NOMO-1 treated with dmso at 0.1 percent for 144 hours (cell line): ENCODE measurements around the gene BRPF3.

Experiments used
- DNase-seq: peaks from one replicate; lab custom pipeline; 2025; ENCODE audit not compliant: unreplicated experiment; lab: John Stamatoyannopoulos, UW

BRPF3 gene

DNA sequence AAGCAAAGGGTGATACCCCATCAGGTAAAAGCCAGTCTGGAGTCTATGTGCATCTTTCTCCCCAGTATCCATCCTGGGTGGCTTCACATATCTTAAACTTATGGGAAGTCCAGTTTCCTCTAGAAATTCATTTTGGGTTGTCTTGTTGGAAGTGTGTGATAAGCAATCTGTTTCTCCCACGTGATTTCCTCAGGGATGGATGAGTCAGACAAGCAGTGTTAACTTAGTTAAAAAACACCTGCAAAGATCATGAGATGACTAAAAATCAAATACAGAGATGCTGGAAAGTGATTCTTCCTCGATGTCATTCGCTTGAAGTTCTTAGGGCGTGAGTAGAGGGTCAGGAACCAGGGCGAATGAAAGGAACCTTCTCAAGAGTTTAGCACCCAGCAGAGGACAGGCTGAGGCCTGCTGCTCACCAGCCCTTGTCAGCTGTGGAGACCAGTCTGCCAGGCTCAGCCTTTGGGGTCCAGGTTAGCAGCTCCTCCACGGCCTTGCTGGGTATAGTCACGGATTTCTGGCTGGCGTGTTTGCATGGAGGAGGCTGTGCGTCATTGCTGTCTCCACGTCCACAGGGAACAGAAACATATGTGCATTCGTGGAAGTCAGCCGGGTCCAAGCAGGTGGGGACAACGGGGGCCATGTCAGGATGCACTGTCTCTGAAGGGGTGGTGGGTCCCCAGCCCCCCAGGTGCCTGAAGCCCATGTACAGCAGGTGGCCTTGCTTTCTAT is 70.5 kb downstream of the BRPF3 start:
- no peak for DNase-seq

GRCh38 chr6:36267731-36268477 is 71.4 kb downstream of the BRPF3 start:
- no peak for DNase-seq

GRCh38 chr6:36268478-36269275 is 72.1 kb downstream of the BRPF3 start:
- no peak for DNase-seq

DNA sequence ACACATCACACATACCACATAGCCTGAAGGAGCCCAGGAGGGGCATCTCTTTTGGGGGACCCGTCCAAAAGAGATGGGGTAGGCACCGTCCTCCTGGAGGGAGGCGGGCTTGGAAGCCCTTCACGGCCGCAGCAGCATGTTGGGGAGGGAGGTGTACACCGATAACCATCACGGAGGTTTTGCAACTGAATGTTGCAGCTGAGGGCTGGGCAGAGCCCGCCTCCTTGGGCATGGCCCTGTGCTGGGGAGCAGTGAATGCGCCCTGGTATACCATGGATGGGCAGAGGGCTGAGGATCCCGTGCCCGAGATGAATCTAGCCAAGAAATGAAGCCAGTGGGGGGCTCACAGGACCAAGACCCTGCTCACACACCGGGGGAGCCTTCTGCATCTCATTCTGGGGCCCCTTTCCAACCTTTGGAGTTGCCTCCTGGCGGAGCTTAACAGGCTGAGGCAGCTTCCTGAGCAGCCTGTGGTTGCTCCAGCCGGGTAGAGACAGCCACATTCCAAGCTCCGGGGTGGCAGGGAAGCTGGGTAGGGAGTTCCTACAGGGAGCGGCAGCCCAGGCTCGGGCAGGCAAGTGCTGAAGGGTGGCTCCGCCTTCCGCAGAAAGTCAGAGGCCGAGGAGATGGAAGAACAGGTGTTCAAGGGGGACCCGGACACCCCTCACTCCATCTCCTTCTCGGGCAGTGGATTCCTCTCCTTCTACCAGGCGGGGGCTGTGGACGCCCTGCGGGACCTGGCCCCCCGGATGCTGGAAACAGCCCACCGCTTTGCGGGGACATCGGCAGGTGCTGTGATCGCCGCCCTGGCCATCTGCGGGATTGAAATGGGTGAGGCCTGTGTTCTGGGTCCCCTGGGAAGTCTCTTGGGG is 73.5 kb downstream of the BRPF3 start, which contains the start of gene PNPLA1:
Gene PNPLA1 (plus strand): TSS at position 227 of the 872 bp plus-strand sequence. CDS start 400 bp downstream, at position 627.
- DNase-seq, result no peak

- DNase-seq, result no peak
Measured at GRCh38 chr6:36272234-36272633, 75.7 kb downstream of the BRPF3 start.

DNA sequence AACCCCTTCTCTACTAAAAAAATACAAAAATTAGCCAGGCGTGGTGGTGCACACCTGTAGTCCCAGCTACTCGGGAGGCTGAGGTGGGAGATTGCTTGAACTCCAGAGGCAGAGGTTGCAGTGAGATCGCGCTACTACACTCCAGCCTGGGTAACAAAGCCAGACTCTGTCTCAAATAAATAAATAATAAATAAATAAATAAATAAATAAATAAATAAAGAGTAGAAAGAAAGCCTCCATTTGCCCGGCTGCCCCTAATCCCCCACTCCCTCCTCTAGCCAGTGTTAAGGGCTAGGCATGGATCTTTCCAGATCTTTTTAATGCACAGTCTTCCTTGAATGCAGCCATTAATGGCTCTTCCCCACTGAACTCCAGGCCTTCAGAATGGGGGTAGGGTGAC is 76.5 kb downstream of the BRPF3 start:
- no peak for DNase-seq

- DNase-seq, result no peak
Measured at GRCh38 chr6:36273802-36274514, 77.4 kb downstream of the BRPF3 start.

GRCh38 chr6:36276581-36277536 is 80.3 kb downstream of the BRPF3 start:
- DNase-seq, result no peak

DNA sequence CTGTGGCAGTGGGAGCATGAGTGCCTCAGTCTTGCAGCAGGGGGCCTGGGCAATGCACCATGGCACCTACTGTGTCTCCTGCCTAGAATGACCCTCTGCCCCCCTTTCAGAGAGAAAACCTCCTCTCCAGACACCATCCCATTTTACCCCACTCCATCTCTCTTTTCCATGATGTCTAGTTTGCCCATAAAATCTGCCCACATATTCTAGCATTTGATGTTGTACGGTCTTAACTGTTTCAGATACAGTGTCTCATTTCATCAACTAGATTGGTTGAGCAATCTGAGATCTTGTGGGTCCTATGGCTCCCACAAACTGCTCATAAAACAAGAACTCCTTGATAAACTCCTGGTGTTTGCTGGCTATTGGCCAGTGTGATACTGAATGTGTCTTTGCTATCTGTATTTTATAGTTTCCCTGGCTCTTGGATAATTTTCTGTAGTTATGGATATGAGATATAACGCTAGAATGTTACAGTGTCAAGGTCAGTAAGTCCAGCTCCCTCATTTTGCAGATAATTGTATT is 81.5 kb downstream of the BRPF3 start:
- no peak for DNase-seq

DNA sequence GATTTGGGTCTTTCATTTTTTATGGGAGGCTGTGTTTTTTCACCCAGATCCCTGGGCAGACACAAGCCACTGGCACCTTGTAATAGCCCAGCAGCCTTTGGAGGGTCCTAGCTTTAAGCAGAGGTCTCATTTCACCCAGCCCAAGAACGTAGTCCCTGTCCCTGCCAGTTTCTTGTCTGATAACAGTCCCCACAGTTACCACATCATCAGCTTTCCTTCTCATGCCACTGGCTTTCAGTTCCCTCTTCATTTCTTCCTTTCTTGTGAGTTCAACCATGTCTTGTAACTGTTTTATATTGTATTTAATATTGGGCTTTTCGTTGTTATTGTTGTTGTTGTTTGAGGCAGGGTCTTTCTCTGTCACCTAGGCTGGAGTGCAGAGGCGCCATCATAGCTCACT is 83.9 kb downstream of the BRPF3 start:
- peak; percentile 45 for DNase-seq

DNA sequence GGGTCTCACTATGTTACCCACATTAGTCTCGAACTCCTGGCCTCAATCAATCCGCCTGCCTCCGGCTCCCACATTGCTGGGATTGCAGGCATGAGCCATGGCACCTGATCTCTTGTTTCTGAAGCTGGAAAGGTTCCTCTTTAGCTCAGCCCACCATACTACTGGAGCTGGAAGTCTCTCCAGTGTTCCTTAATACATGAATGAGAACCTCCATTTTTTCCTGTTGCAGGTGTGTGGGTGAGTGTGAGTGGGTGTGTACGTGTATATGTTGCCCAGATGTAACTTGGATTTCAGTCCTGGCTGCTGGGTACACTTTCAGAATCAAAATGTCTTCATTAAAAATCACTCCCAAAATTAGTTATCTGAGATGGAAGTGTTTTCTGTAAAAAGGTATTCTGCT is 84.4 kb downstream of the BRPF3 start:
- no peak for DNase-seq
